ENCODE measurements around the gene UBE3D.

DNA sequence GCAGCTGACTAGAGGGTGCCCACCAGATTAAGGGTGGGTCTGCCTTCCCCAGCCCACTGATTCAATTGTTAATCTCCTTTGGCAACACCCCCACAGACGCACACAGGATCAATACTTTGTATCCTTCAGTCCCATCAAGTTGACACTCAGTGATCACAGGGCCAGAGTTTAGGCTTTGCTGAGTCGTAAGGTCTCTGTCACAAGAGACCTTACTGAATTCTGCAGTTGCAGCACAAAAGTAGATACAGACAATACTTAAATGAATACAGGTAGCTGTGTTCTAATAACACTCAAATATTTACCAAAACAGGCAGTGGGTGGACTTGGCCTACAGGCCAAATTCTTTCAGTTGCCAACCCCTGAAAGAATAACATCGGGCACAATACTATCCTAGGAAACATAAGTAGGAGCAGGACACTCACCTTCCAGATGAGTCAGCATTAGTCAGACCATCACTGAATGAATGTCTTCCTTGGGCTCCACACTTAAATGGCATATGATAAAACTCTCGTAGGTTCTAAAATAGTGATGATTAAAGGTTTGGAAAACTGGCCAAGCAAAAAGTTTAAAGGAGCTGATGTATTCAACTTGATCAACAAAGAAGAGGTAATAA is 190.0 kb downstream of the UBE3D start:
- TF ChIP-seq SIN3A (IDR thresholded peaks at IDR 0.05; ENCODE audit: borderline replicate concordance, insufficient read depth, low read length) (no peak), POLR2AphosphoS5 (IDR thresholded peaks at IDR 0.05; ENCODE audit: low read depth, low read length) (no peak), TAF1 (IDR thresholded peaks at IDR 0.05; ENCODE audit: borderline replicate concordance, insufficient read depth, low read length) (no peak), FOXP2 (optimal IDR thresholded peaks at IDR 0.05; ENCODE audit: borderline replicate concordance, extremely low read depth, extremely low read length, insufficient read depth) (no peak)
- TF ChIP-seq, protein P1, sequence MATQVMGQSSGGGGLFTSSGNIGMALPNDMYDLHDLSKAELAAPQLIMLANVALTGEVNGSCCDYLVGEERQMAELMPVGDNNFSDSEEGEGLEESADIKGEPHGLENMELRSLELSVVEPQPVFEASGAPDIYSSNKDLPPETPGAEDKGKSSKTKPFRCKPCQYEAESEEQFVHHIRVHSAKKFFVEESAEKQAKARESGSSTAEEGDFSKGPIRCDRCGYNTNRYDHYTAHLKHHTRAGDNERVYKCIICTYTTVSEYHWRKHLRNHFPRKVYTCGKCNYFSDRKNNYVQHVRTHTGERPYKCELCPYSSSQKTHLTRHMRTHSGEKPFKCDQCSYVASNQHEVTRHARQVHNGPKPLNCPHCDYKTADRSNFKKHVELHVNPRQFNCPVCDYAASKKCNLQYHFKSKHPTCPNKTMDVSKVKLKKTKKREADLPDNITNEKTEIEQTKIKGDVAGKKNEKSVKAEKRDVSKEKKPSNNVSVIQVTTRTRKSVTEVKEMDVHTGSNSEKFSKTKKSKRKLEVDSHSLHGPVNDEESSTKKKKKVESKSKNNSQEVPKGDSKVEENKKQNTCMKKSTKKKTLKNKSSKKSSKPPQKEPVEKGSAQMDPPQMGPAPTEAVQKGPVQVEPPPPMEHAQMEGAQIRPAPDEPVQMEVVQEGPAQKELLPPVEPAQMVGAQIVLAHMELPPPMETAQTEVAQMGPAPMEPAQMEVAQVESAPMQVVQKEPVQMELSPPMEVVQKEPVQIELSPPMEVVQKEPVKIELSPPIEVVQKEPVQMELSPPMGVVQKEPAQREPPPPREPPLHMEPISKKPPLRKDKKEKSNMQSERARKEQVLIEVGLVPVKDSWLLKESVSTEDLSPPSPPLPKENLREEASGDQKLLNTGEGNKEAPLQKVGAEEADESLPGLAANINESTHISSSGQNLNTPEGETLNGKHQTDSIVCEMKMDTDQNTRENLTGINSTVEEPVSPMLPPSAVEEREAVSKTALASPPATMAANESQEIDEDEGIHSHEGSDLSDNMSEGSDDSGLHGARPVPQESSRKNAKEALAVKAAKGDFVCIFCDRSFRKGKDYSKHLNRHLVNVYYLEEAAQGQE (IDR thresholded peaks at IDR 0.05; ENCODE audit: insufficient read depth in 1 of 2, low read depth in 2 of 2, low read length in 2 of 2), result no peak

Measured in PFSK-1 (cell line).